GM13977 (cell line): ENCODE measurements around the gene BEAN1.

Experiments used
- DNase-seq: peaks from one replicate; pipeline ENCODE4 v3.0.0; 2012; ENCODE audit warnings: low spot score
- in situ Hi-C: fragments of 300-500 bp; cut with MboI; formaldehyde crosslinking; loops from one replicate; pipeline ENCODE4 v1.12.0; 2022; ENCODE audit warnings: low sequenced_read_pairs, low pct_unique_long_range_greater_than_20kb, mixed read lengths, inconsistent platforms; ENCODE audit not compliant: unreplicated experiment
- TF ChIP-seq, protein P1 (sequence below): IDR thresholded peaks from 2 replicates; pipeline ENCODE4 v1.5.1; 2012; ENCODE audit warnings: mild to moderate bottlenecking, control low read depth; ENCODE audit not compliant: insufficient read depth; ENCODE audit errors: extremely low read depth, missing control alignments

Gene BEAN1

DNA sequence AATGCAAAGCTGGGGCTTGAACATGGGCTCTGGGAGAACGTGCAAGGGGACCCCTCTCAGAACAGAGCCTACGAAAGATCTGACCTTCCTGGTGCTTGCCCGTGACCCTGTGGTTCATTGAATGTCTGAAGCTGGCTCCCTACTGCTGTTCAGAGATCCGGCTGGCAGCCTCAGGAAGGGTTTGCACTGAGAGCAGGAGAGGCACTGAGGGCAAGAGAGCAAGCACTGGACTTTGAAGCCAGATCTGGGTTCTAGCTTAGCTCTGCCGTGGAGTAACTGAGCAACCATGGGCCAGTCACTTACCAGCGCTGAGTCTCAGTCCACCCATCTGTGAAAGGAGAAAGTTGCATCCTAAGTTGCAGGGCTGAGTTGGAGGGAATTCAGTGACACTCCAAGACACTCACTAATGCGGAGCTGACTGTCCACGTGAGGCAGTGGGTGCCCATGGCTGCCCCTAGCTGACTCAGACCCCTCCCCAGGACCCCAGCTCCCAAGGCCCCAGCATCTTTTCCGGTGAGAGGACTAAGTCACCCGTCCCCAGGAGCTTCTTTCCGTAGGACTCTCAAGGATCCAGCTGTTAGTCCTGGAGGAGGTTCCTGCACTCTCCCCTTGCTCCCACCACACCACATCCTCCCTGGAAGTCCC is 41.3 kb downstream of the BEAN1 start:
- no peak for DNase-seq
- in situ Hi-C loops: no loop called here
- TF ChIP-seq, protein P1, sequence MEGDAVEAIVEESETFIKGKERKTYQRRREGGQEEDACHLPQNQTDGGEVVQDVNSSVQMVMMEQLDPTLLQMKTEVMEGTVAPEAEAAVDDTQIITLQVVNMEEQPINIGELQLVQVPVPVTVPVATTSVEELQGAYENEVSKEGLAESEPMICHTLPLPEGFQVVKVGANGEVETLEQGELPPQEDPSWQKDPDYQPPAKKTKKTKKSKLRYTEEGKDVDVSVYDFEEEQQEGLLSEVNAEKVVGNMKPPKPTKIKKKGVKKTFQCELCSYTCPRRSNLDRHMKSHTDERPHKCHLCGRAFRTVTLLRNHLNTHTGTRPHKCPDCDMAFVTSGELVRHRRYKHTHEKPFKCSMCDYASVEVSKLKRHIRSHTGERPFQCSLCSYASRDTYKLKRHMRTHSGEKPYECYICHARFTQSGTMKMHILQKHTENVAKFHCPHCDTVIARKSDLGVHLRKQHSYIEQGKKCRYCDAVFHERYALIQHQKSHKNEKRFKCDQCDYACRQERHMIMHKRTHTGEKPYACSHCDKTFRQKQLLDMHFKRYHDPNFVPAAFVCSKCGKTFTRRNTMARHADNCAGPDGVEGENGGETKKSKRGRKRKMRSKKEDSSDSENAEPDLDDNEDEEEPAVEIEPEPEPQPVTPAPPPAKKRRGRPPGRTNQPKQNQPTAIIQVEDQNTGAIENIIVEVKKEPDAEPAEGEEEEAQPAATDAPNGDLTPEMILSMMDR: no peak

DNA sequence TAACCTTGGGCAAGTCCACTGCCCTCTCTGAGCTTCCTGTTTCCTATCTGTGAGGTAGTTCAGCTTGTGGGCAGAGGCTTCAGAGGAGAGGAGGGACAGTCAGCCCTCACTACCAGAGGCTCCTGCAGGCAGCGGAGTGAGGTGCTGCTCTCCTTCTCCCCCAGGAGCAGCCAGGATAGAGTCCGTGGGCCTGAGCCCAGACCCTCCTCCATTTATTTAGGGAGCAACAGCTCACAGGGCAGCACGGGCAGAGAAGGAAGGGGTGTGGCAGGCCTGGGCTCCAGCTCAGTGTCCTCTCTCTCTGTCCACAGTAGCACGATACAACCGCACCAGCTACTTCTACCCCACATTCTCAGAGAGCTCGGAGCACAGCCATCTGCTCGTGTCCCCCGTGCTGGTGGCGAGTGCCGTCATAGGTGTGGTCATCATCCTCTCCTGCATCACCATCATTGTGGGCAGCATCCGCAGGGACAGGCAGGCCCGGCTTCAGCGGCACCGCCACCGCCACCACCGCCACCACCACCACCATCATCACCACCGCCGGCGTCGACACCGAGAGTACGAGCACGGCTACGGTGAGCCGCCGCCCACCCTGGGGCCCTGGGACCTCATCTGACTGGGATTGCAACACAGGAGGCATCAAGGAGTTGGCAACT is 42.3 kb downstream of the BEAN1 start:
- TF ChIP-seq, protein P1: no peak
- no peak for DNase-seq
- in situ Hi-C loops: no loop called here

DNA sequence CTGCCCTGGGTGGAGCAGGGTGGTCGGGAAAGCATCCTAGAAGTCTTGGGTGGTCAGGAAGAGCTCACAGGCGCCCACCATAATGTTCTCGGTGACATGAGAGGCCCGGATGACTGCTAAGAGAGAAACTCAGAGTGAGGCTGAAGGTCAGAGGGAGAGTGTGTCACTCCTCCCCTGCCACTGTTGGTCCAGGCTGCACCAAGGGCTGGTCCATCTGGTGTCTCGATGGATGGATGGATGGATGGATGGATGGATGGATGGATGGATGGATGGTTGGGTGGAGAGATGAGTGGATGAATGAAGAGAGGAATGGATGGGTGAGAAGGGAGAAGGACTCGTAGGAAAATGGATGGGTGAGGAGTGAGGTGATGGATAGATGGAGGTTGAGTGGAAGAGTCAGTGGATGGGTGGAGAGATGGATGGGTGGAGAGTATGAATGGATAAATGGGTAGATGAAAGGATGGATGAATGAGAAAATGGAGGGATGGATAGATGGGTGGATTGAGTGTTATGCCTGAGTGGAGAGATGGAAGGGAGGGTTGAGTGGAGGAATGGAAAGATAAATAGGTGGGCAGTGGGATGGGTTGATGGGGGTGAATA is 43.0 kb downstream of the BEAN1 start:
- no peak for DNase-seq
- TF ChIP-seq, protein P1: no peak
- in situ Hi-C loops: loop anchor here (10.0 kb wide), 1 partner anchor 65 kb away; no protein-coding TSS in a partner anchor

DNA sequence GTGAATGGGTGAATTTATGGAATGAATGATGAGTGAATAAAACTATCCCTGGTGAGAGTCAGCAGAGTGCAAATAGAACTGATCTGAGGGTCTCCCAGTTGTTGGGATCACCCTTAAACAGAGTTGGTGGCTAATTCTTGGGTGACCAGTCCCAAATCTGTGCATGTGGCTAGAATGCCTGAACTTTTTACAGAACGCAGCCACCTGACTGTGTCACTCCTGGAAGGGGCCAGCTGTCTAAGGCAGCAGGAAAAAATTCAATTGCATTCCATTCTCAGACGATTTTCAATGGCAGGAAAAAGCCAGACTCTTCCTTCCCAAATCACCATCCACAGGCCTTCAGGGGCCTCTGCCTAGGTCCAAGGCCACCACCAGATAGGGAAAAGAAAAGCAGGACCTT is 43.5 kb downstream of the BEAN1 start:
- TF ChIP-seq, protein P1: no peak
- in situ Hi-C loops: loop anchor here (10.0 kb wide), 1 partner anchor 66 kb away; no protein-coding TSS in a partner anchor
- no peak for DNase-seq

DNA sequence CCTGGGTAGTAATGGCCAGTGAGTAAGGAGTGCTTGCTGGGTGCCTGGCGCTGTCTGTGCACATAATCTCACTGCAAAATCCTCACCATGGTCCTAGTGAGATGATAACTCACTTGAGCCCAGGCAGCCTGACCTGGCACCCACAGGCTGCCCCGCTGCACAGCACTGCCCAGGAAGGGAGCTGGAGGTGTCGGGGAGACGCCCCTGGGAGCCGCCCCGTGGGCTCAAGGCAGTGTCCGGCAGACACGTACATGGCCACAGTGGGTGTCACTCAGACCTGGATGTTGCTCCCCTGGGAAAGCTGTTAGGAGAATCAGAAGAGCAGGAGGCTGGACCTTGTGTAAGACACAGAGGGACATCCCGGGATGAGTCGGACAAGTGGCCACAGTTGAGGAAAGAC is 44.2 kb downstream of the BEAN1 start:
- no peak for DNase-seq
- in situ Hi-C loops: loop anchor here (10.0 kb wide), 1 partner anchor 66 kb away; no protein-coding TSS in a partner anchor
- TF ChIP-seq, protein P1: no peak

DNA sequence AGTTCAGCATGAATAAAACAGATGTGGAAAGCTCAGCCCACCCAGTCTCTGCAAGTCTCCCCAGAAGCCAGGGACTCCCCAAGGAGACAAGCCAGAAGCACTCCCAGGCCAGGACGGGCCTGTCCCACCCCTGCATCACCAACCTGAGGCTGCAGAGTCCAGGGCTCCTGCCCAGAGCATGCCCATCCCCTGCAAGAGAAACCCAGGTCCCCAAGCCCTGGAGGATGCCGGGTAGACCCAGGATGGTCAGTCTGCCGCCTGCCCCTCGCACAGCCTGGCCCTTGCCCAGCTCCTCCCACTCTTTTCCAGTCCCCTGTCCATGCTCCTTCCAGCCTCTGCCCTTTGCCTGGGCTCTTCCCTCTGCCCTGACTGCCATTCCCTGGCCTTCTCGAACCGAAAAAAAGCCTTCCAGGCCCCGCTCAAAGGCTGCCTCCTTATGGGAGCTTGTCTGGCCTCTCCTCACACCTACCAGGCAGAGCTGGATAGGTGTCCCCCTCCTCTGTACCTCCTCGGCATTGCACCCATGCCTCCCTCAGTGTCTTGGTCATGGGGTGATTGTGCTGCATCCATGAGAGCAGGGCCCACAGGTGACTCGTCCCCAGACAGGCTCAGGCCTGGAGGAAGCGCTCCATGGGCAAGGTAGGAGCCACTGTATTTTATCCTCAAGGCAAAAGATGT is 44.8 kb downstream of the BEAN1 start:
- peak; percentile 12 for DNase-seq
- in situ Hi-C loops: loop anchor here (10.0 kb wide), 1 partner anchor 67 kb away; no protein-coding TSS in a partner anchor
- TF ChIP-seq, protein P1: no peak
